PC-3 (cell line): Measurements from ENCODE around the gene STAB2. TPM values are rescaled to one million over a fixed set of nuclear protein-coding genes. Genes with fewer than 3 reads are reported as not detected.

Source experiments
- ATAC-seq: fragments of 200-7000 bp; cut with Tn5 transposase; 2 replicates; pipeline ENCODE4 v1.9.1; 2020; ENCODE audit warnings: mild to moderate bottlenecking, moderate library complexity
- BruUV-seq: library from RNA; stranded (reverse); fragments of 400-500 nt; replicated peaks from 2 replicates; lab custom pipeline; 2021; lab: Mats Ljungman, UMichigan
- CTCF ChIA-PET: fragments of 300-600 bp; sonication (Branson Sonifier 250); formaldehyde crosslinking; loops from one replicate; lab custom pipeline; 2022; ENCODE audit warnings: antibody characterized with exemption; lab: Charles Lee
- POLR2A ChIA-PET: fragments of 300-600 bp; sonication (Branson Sonifier 250); formaldehyde crosslinking; loops from one replicate; lab custom pipeline; 2022; ENCODE audit warnings: antibody characterized with exemption; ENCODE audit not compliant: unreplicated experiment; lab: Charles Lee
- DNase-seq: peaks from one replicate; pipeline ENCODE4 v3.0.0-alpha.2; 2015
- H2AFZ ChIP-seq: fragments of 300-600 bp; sonication (generic); 2 replicates; pipeline ENCODE4 v1.6.0; 2016; ENCODE audit warnings: antibody characterized with exemption, low read length
- H3F3A ChIP-seq: fragments of 300-600 bp; sonication (generic); one replicate; pipeline ENCODE4 v1.6.0; 2017; ENCODE audit warnings: antibody characterized with exemption, low read length, control low read depth, mild to moderate bottlenecking; ENCODE audit not compliant: unreplicated experiment
- H3K27ac ChIP-seq: fragments of 300-600 bp; sonication (generic); 2 replicates; pipeline ENCODE4 v1.5.1; 2016; ENCODE audit warnings: mild to moderate bottlenecking, low read length
- H3K27me3 ChIP-seq: fragments of 300-600 bp; sonication (generic); 2 replicates; pipeline ENCODE4 v1.6.1; 2016; ENCODE audit warnings: low read length, mixed read lengths
- H3K36me3 ChIP-seq: fragments of 300-600 bp; sonication (generic); 2 replicates; pipeline ENCODE4 v1.6.1; 2016; ENCODE audit warnings: low read depth, mixed run types, low read length, mixed read lengths
- H3K4me1 ChIP-seq: fragments of 300-600 bp; sonication (generic); 2 replicates; pipeline ENCODE4 v1.5.1; 2016; ENCODE audit warnings: low read length; ENCODE audit not compliant: insufficient read depth
- H3K4me2 ChIP-seq: fragments of 300-600 bp; sonication (generic); 2 replicates; pipeline ENCODE4 v1.6.0; 2016; ENCODE audit warnings: low read length
- H3K4me3 ChIP-seq: fragments of 300-600 bp; sonication (generic); 2 replicates; pipeline ENCODE4 v1.5.1; 2016; ENCODE audit warnings: mild to moderate bottlenecking, low read length, mixed read lengths
- H3K79me2 ChIP-seq: fragments of 300-600 bp; sonication (generic); 2 replicates; pipeline ENCODE4 v1.6.1; 2017; ENCODE audit warnings: low read length, mixed read lengths
- H3K9ac ChIP-seq: fragments of 300-600 bp; sonication (generic); 2 replicates; pipeline ENCODE4 v1.6.0; 2016; ENCODE audit warnings: mild to moderate bottlenecking, low read length
- H3K9me2 ChIP-seq: fragments of 300-600 bp; sonication (generic); replicated peaks from 2 replicates; pipeline ENCODE4 v1.6.1; 2016; ENCODE audit warnings: mixed run types, low read length, mixed read lengths
- H3K9me3 ChIP-seq: fragments of 300-600 bp; sonication (generic); 2 replicates; pipeline ENCODE4 v1.6.1; 2016; ENCODE audit warnings: low read length, mixed read lengths
- H4K20me1 ChIP-seq: fragments of 300-600 bp; sonication (generic); 2 replicates; pipeline ENCODE4 v1.6.1; 2016; ENCODE audit warnings: low read length, mixed read lengths
- CTCF ChIP-seq: fragments of 300-600 bp; sonication (generic); conservative IDR thresholded peaks from 2 replicates; pipeline ENCODE4 v1.5.1; 2017; ENCODE audit warnings: antibody characterized with exemption, low read depth, mild to moderate bottlenecking, low read length
- EZH2 ChIP-seq: fragments of 300-600 bp; sonication (generic); IDR thresholded peaks from one replicate; pipeline ENCODE4 v1.6.1; 2017; ENCODE audit warnings: antibody characterized with exemption, mild to moderate bottlenecking, low read length; ENCODE audit not compliant: unreplicated experiment
- EZH2phosphoT487 ChIP-seq: fragments of 300-600 bp; sonication (generic); IDR thresholded peaks from 2 replicates; pipeline ENCODE4 v1.6.1; 2018; ENCODE audit warnings: mild to moderate bottlenecking, antibody characterized with exemption, low read length, borderline replicate concordance
- intact Hi-C: fragments of 100-400 bp; cut with micrococcal nuclease; formaldehyde crosslinking; loops from 2 replicates; pipeline ENCODE4 v1.9.0; 2023
- total RNA-seq: library from RNA; depleted of rRNA; stranded (reverse); fragments of >200 nt; gene quantifications from 2 replicates; pipeline ENCODE4 v1.2.3, GENCODE V29; 2014

The STAB2 gene
- total RNA-seq, 1 experiment from 2014 or later, result not detected

DNA sequence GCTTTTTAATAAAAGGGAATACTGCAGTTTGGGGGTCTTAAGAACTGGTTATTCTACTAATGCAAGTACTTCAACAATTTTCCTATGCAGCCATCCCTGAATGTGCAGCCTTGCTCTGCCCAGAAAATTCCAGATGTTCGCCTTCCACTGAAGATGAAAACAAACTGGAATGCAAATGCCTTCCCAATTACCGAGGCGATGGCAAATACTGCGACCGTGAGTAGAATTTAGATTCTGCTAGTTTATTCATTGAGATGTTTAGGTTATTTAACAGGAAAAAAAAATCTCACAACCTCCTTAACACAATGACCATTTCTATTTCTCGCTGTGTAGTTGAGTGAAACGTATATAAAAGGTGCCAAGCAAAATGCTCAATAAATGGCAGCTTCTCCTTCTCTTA is 49.9 kb downstream of the STAB2 start:
- Histone ChIP-seq H2AFZ (no peak overlapping the region), H3K4me2 (no peak overlapping the region), H3K4me1 (no peaks in the 10 kb centered on the region), H3K9me2 (no peaks in the 10 kb centered on the region), H4K20me1 (no peaks in the 10 kb centered on the region), H3K36me3 (no peaks in the 10 kb centered on the region), H3K9me3 (no peaks in the 10 kb centered on the region), H3K4me3 (no peak overlapping the region), H3F3A (no peaks in the 10 kb centered on the region), H3K27me3 (peaks cover 27% of the 10 kb centered on the region), H3K27ac (no peak overlapping the region), H3K79me2 (no peaks in the 10 kb centered on the region), H3K9ac (no peak overlapping the region)
- ChIA-PET POLR2A (no interaction called here), CTCF (interaction anchor here (0.6 kb wide), 1 partner anchor 76 kb away, joined by 3 read pairs; no protein-coding TSS in a partner anchor)
- no TSS peak for BruUV-seq
- no peak for DNase-seq
- intact Hi-C loops, result no loop called here
- no peak for TF ChIP-seq EZH2phosphoT487
- TF ChIP-seq EZH2, result no peak
- TF ChIP-seq CTCF, result no peak
- ATAC-seq, result no peak

- Histone ChIP-seq H3K9me2 (no peaks in the 10 kb centered on the region), H2AFZ (no peak overlapping the region), H4K20me1 (no peaks in the 10 kb centered on the region), H3K4me1 (no peaks in the 10 kb centered on the region), H3K27me3 (peaks cover 27% of the 10 kb centered on the region), H3K36me3 (no peaks in the 10 kb centered on the region), H3K79me2 (no peaks in the 10 kb centered on the region), H3K27ac (no peak overlapping the region), H3K9me3 (no peaks in the 10 kb centered on the region), H3F3A (no peaks in the 10 kb centered on the region), H3K4me2 (no peak overlapping the region), H3K9ac (no peak overlapping the region), H3K4me3 (no peak overlapping the region)
- CTCF ChIA-PET, result interaction anchor here (0.6 kb wide), 1 partner anchor 76 kb away, joined by 3 read pairs; no protein-coding TSS in a partner anchor
- ATAC-seq (no peak), DNase-seq (no peak)
- POLR2A ChIA-PET, result no interaction called here
- BruUV-seq, result no TSS peak
- TF ChIP-seq EZH2 (no peak), CTCF (no peak), EZH2phosphoT487 (no peak)
- intact Hi-C loops, result no loop called here
These were observed 50.4 kb downstream of the STAB2 start for GRCh38 chr12:103637429-103637828.

DNA sequence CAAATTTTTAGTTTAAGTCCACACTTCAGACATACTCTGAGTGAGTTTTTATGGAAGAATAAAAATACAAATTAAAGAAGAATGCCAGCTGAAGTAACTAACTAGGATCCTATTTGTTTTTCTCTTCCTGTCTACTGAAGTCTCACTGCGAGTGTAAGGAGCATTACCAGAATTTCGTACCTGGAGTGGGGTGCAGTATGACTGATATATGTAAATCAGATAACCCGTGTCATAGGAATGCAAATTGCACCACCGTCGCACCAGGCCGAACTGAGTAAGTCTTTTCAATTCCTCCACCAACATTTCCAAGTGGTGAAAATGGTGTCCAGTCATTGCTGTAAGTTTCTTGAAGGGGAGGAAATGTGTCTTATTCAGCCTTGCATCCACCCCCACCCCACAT is 52.9 kb downstream of the STAB2 start:
- H3K27me3 ChIP-seq, result peaks cover 16% of the 10 kb centered on the region
- POLR2A ChIA-PET, result no interaction called here
- no peak overlapping the region for H3K9ac ChIP-seq
- no peak for TF ChIP-seq EZH2
- TF ChIP-seq CTCF, result no peak
- TF ChIP-seq EZH2phosphoT487, result no peak
- ATAC-seq (no peak), DNase-seq (no peak)
- H3K4me1 ChIP-seq, result no peaks in the 10 kb centered on the region
- H3K4me2 ChIP-seq, result no peak overlapping the region
- no peaks in the 10 kb centered on the region for H4K20me1 ChIP-seq
- intact Hi-C loops, result no loop called here
- no peaks in the 10 kb centered on the region for H3K79me2 ChIP-seq
- H3K9me3 ChIP-seq, result no peaks in the 10 kb centered on the region
- no peak overlapping the region for H2AFZ ChIP-seq
- CTCF ChIA-PET, result no interaction called here
- H3F3A ChIP-seq, result no peaks in the 10 kb centered on the region
- no TSS peak for BruUV-seq
- H3K36me3 ChIP-seq, result no peaks in the 10 kb centered on the region
- no peaks in the 10 kb centered on the region for H3K9me2 ChIP-seq
- H3K27ac ChIP-seq, result no peak overlapping the region
- H3K4me3 ChIP-seq, result no peak overlapping the region
